RPMI7951 (cell line): ENCODE results near the gene RNF227. TPM values are rescaled to one million over a fixed set of nuclear protein-coding genes. Genes with fewer than 3 reads are reported as not detected.

ENCODE experiments used
- DNase-seq: peaks from one replicate; pipeline ENCODE4 v3.0.0-alpha.2; 2012; ENCODE audit warnings: low read depth
- total RNA-seq: library from RNA; depleted of rRNA; stranded (reverse); fragments of >200 nt; shearing (Covaris generic); gene quantifications from 2 replicates; pipeline ENCODE4 v1.2.3, GENCODE V29; 2014

RNF227 gene
- total RNA-seq, 1 experiment from 2014 or later, result 7.8 TPM

GRCh38 chr17:7889166-7889955 is 26.7 kb downstream of the RNF227 start:
- DNase-seq, result peak; percentile 97

DNA sequence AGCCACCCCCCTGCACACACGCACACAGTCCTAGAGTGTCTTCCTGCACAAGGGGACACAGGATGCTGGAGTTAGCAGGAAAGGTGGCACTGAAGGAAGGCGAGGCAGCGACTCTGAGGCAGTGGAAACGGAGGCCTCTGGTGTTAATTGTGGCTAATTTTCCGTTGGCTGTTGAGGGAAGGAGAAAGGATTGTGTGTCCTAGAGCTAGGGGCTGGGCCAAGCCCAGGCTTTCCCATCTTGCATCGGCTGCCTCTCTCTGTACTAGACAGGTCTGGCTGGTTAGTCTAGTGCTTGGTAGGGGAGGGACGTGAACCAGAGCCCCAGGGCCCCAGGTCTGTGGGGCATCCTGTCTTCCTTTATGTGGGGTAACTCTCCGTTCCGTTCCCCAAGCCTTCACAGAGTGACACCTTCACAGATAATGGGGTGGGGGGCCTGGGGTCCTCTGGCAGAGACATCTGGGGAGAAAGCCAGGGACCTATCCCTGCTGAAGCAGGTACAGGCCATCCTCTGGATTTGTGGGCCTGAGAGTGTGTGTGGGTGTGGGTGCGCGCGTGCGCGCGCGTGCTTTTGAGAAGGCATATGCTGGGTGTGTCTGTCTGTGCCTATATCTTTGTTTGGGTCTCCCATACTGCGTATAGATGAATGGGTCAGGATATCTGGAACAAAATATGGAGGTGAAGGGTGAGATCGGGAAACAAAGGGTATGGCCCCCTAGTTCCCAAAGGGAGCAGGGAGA is 27.7 kb downstream of the RNF227 start, which contains the start of gene CHD3:
TSS of gene CHD3 (plus strand) at position 606 of the 737 bp plus-strand sequence. CDS start 212 bp downstream, outside the sequence.
- peak; percentile 9 for DNase-seq

GRCh38 chr17:7887482-7888183 is 28.5 kb downstream of the RNF227 start:
- DNase-seq, result peak; percentile 94

GRCh38 chr17:7887038-7887481 is 29.0 kb downstream of the RNF227 start:
- no peak for DNase-seq

DNA sequence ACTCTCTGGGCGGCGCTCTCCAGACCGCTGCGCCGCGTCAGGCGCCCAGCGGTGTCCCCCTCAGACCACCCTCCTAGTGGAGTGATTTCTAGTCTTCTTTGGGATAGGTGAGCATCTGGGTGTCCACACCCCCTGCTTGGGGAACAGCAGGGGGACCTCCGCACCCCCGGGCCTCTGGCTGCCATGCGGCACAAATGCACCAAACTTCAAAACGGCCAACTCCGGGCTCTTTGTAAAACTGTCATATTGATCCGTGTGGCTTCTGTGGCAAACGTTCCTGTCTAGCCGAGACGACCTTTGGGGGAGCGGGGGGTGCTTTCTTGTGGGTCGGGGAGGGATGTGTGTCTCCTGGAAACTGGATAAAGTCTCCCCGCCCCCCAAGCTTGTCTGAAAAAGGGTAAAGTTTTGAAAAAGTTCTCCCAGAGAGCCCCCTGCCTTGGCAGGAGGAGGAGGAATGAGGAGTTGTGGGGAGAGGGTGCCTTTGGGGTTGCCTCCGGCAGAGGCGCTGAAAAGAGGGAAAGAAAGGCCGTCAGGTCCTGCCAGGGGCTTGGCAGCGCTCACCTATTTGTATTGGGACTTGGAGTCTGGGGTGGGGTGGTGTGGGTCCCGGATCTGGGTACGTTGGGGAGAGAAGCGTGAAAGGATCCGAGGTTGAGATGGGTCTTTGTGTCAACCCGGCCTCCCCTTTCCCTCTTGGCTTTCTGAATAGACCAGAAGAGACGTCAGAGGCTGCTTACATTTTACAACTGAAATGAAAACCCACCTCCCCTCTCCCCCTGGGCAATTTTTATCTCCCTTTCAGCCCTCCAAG is 29.7 kb downstream of the RNF227 start:
- DNase-seq, result peak; percentile 11

- DNase-seq, result peak; percentile 57
Observed at GRCh38 chr17:7885367-7886226, 30.5 kb downstream of the RNF227 start.

DNA sequence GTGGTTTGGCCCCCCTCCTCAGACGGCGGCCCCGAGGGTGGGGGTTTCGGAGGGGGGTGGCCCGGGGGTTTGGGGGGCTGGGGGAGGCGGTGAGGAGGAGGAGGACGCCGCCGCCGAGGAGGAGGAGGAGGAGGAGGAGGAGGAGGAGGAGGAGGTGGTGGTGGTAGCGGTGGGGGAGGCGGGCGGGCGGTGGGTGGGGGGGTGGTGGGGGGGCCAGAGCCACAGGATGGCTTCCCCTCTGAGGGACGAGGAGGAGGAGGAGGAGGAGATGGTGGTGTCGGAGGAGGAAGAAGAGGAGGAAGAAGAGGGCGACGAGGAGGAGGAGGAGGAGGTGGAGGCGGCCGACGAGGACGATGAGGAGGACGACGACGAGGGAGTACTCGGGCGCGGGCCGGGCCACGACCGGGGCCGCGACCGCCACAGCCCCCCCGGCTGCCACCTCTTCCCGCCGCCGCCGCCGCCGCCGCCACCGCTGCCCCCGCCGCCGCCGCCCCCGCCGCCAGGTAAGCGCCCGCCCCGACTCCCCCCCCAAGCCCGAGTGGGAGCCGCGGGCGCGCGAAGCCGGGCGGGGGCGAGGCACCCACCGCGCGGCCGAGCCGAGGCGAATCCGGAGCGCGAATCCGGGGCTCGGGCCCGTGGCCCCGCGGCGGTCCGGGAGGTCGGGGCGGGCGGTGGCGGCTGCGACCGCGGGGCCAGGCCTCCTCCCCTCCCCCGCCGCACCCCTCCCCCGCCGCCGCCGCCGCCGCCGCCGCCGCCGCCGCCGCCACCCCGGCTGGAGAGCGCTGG is 31.3 kb downstream of the RNF227 start:
- no peak for DNase-seq

- peak; percentile 8 for DNase-seq
Observed at GRCh38 chr17:7883781-7884386, 32.2 kb downstream of the RNF227 start.

DNA sequence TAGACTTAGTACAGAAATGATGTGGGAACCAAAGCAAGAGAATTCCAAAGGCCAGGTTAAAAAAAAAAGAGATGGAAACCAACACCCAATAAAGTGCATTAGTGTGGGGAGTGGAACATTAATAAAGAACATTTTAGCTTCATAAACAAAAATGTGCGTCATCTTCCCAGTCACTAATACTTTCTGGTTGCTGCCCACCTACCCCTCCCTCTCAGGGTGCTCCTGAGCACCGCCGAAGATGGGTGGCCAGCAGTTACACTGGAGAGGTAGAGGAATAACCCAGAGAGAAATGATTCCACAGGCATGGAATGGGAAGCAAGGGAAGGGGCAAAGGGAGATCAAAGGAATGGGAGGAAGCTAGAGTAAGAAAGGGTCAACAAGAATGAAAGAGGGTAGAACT is 33.5 kb downstream of the RNF227 start:
- DNase-seq, result no peak

DNA sequence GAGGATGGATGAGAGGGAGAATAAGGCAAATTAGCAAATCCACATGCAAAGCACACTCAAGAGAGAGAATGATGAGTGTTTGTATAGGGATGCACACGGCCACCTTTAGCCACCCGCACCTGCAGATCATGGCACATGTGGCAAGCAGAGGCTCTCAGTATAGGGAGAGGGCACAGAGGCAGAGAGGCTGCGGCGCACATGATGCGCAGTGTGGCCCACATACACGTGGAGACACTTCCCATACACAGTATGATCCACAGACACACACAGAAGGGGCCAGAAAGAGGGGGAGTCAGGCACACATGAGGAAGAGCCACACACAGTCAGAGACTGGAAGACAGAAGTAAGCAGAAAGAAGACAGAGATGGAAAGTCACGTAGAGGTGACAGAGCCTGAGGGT is 34.0 kb downstream of the RNF227 start:
- no peak for DNase-seq

DNA sequence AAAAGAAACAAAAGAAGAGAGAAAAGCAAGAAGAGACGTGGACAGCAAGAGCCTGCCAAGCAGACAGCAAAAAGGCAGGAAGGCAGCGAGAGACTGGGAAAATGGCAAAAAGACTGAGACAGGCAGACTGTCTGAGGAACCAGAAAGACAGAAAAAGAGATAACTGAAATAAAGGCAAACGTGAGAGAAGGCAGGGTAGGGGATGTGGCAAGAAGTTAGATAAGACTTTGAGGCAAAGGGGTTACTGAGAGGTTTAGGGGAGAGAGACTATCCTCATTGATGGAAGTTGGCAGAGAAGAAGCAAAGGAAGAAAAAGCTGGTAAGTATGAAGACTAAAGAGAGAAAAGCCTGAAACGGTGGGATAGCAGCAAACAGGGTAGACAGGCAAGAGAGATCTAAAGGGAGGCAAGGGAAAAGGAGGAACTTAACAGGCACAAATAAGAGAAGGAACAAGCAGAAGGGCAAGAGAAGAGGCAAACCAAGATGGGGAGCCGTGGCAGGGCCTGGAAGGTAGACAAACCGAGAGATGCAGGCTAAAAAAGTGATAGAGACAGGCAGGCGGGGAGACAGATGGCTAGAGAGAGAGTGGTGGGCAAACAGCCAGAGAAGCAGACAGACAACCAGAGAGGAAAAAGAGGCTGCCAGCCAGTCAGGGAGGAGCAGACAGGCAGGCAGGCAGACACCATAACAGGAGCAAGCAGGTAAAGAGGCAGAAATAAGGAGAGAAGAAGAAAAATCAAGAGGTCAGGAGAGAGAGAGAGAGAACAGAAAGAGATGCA is 34.6 kb downstream of the RNF227 start:
- DNase-seq, result no peak

GRCh38 chr17:7880076-7880868 is 35.8 kb downstream of the RNF227 start:
- DNase-seq, result no peak

- no peak for DNase-seq
Observed at GRCh38 chr17:7878234-7878633, 37.9 kb downstream of the RNF227 start.

GRCh38 chr17:7875804-7876370 is 40.2 kb downstream of the RNF227 start:
- no peak for DNase-seq

- no peak for DNase-seq
Observed at GRCh38 chr17:7873051-7873450, 43.0 kb downstream of the RNF227 start.

GRCh38 chr17:7867881-7868329 is 48.2 kb downstream of the RNF227 start:
- DNase-seq, result no peak

GRCh38 chr17:7864995-7865650 is 51.0 kb downstream of the RNF227 start:
- DNase-seq, result no peak
